Central memory CD8-positive, alpha-beta T cell (primary cell): ENCODE measurements around the gene VPS13C.

Source experiments
- ATAC-seq: fragments of 150-1000 bp; cut with Tn5 transposase; replicated peaks from 2 replicates; pipeline ENCODE4 v1.10.0; 2022; ENCODE audit warnings: mild to moderate bottlenecking, moderate FRiP score, moderate number of reproducible peaks; ENCODE audit not compliant: poor library complexity, severe bottlenecking; ENCODE audit errors: extremely low read depth
- DNase-seq, 2 donors: peaks; one replicate each; pipeline ENCODE4 v3.0.0; 2021; ENCODE audit warnings: low spot score in 2 of 2
- H3K27ac Mint-ChIP-seq: one replicate; pipeline ENCODE4 v1.8.0; 2022; ENCODE audit warnings: low read depth, mild to moderate bottlenecking, moderate library complexity, mixed read lengths
- H3K27me3 Mint-ChIP-seq: one replicate; pipeline ENCODE4 v1.8.0; 2022; ENCODE audit warnings: mixed read lengths
- H3K36me3 Mint-ChIP-seq: one replicate; pipeline ENCODE4 v1.8.0; 2022; ENCODE audit warnings: mild to moderate bottlenecking, moderate library complexity, mixed read lengths; ENCODE audit not compliant: insufficient read depth
- H3K4me1 Mint-ChIP-seq: one replicate; pipeline ENCODE4 v1.8.0; 2022; ENCODE audit warnings: mixed read lengths
- H3K4me3 Mint-ChIP-seq: one replicate; pipeline ENCODE4 v1.8.0; 2022; ENCODE audit warnings: mild to moderate bottlenecking, moderate library complexity, mixed read lengths
- H3K9me3 Mint-ChIP-seq: one replicate; pipeline ENCODE4 v1.8.0; 2022; ENCODE audit warnings: mixed read lengths

VPS13C gene

DNA sequence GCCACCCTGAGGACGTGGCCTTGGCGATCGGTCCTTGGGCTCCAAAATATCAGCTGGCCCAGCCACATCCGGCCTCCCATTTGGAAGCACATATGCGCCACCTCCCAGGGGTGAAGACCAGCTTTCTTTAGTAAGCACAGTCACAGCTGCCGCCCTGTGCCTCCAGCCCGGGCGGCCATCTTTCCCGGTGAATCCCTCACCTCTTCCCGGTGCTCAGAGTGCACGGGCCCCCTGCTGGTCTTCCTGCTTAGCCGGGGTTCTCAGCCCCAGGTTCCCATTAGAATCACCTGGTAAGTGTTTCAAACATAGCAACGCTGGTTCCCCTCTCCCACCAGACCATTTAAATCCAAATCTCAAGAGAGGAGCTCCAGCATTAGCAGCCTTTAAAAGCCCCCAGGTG, 232.2 kb downstream of the VPS13C start:
- Mint-ChIP-seq H3K27me3 (peaks cover 42% of the 10 kb centered on the region), H3K9me3 (no peaks in the 10 kb centered on the region), H3K27ac (no peak overlapping the region), H3K4me3 (no peak overlapping the region), H3K4me1 (no peaks in the 10 kb centered on the region), H3K36me3 (peaks cover 2% of the 10 kb centered on the region)
- no peak for DNase-seq
- no peak for ATAC-seq

DNA sequence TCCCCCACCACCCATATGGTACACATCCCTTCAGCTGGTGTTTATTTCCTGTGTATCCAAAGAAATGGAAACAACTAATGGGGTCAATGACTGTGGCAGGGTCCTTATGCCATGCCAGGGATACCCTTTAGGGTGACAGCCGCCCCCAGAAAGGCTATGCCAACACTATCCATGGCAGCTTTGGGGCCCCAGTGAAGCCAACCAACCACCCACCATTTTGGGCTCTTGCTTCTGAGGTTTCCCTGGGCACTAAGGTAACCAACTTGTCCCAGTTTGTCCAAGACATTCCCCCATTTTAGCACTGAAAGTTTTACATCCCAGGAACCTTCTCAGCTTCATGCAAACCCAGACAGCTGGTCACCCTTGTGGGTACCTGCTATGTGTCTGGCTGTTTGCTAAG, 233.1 kb downstream of the VPS13C start:
- no peak for DNase-seq
- Mint-ChIP-seq H3K27ac (no peak overlapping the region), H3K9me3 (no peaks in the 10 kb centered on the region), H3K27me3 (peaks cover 33% of the 10 kb centered on the region), H3K4me1 (no peaks in the 10 kb centered on the region), H3K36me3 (peaks cover 2% of the 10 kb centered on the region), H3K4me3 (no peak overlapping the region)
- ATAC-seq, result no peak

DNA sequence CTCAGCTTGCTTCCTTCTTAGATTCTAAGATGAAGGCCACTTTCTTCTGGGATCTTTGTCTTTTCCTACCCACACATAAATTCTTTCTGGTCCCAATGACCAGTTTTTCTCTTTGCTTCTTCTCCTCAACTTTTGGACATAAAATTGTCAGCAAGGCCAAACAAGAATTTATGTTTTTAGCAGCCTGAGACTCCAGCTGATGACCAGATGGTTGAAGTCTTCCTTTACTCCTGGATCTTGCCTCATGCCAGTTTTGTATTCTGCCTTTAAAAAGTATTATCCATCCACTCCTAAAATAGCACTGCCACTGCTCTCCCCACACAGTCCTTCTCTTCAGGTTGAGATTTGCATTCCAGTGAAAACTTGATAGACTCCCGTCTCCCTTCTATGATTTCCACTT, 236.0 kb downstream of the VPS13C start:
- Mint-ChIP-seq H3K27ac (no peak overlapping the region), H3K4me1 (no peaks in the 10 kb centered on the region), H3K4me3 (no peak overlapping the region), H3K9me3 (no peaks in the 10 kb centered on the region), H3K27me3 (peaks cover 44% of the 10 kb centered on the region), H3K36me3 (no peaks in the 10 kb centered on the region)
- ATAC-seq, result no peak
- no peak for DNase-seq

DNA sequence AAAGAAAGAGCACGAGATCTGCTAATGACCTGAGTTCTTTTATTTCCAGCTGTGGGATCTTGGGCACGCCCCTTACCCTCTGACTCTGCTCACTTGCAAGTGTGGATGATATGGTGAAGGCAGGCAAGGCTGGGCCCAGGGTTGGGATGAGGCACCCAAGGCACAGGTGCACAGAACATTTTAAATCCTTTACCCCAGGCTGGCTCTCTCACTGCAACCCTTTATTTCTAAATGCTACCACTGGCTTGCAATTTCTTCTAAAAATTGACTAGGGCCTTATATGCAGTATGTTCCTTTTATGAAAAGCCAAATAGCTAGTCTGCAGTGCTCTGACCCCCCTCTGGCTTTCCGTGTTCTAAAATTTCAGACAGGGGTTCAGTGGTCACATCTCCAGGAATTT, 237.7 kb downstream of the VPS13C start:
- no peaks in the 10 kb centered on the region for H3K4me1 Mint-ChIP-seq
- ATAC-seq, result no peak

DNA sequence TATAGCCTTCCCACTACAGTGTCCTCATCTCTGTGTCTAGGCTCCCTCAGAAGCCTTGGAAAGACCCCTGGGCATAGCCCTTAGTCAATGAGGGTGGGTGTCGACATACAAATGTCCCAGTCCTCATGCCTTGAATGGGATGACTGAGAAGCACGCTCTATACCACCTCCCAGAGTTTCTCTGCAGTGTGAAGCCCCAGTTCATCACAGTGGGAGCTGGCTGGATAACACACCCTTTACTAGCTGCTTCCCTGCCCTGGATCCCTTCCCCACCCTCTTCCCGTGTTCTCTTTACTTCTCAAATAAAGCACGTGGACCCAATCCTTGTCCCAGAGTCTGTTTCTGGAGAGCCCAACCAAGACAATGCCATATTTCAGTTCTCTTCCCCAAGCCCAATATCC, 239.3 kb downstream of the VPS13C start:
- no peak overlapping the region for H3K4me3 Mint-ChIP-seq
- no peaks in the 10 kb centered on the region for H3K4me1 Mint-ChIP-seq
- no peak for DNase-seq
- peaks cover 3% of the 10 kb centered on the region for H3K36me3 Mint-ChIP-seq
- H3K9me3 Mint-ChIP-seq, result no peaks in the 10 kb centered on the region
- H3K27ac Mint-ChIP-seq, result no peak overlapping the region
- ATAC-seq, result no peak
- peaks cover 48% of the 10 kb centered on the region for H3K27me3 Mint-ChIP-seq

More for the DNA sequence above, 237.7 kb downstream of the VPS13C start:
- Mint-ChIP-seq H3K27ac (no peak overlapping the region), H3K36me3 (peaks cover 1% of the 10 kb centered on the region), H3K4me3 (no peak overlapping the region), H3K27me3 (peaks cover 44% of the 10 kb centered on the region), H3K9me3 (no peaks in the 10 kb centered on the region)
- no peak for DNase-seq

GRCh38 chr15:61820212-61820611, 240.0 kb downstream of the VPS13C start:
- ATAC-seq, result no peak
- Mint-ChIP-seq H3K27me3 (peaks cover 48% of the 10 kb centered on the region), H3K9me3 (no peaks in the 10 kb centered on the region)

GRCh38 chr15:61819386-61819785, 240.9 kb downstream of the VPS13C start:
- Mint-ChIP-seq H3K27ac (no peak overlapping the region), H3K36me3 (peaks cover 3% of the 10 kb centered on the region), H3K4me3 (no peak overlapping the region), H3K4me1 (no peaks in the 10 kb centered on the region), H3K27me3 (peaks cover 48% of the 10 kb centered on the region), H3K9me3 (no peaks in the 10 kb centered on the region)
- no peak for ATAC-seq
- no peak for DNase-seq

More at GRCh38 chr15:61820212-61820611, 240.0 kb downstream of the VPS13C start:
- Mint-ChIP-seq H3K36me3 (peaks cover 3% of the 10 kb centered on the region), H3K4me1 (no peaks in the 10 kb centered on the region), H3K27ac (no peak overlapping the region), H3K4me3 (no peak overlapping the region)
- DNase-seq, result no peak

- peaks cover 3% of the 10 kb centered on the region for H3K36me3 Mint-ChIP-seq
- no peak overlapping the region for H3K4me3 Mint-ChIP-seq
- H3K27me3 Mint-ChIP-seq, result peaks cover 48% of the 10 kb centered on the region
- ATAC-seq (no peak), DNase-seq (no peak)
- H3K27ac Mint-ChIP-seq, result no peak overlapping the region
- no peaks in the 10 kb centered on the region for H3K4me1 Mint-ChIP-seq
- no peaks in the 10 kb centered on the region for H3K9me3 Mint-ChIP-seq
Observed at GRCh38 chr15:61818801-61819200, 241.4 kb downstream of the VPS13C start.

DNA sequence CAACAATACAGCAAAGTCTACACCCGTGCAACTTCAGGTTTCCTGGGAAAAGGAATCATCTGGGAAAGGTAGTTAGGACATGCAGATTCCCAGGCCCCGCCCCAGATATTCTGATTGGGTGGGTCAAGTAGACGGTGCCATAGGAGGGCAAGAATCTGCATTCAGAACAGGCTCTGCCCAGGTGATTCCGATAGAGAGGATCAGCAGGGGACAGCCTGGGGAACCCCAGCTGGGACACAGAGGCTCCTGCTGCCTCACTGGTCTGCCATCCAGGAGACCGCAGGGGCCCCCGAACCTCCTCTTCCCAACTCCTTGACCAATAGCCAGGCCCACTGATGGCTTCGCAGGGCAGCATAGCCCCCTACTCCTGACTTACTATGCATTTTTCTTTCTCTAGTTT, 243.4 kb downstream of the VPS13C start:
- Mint-ChIP-seq H3K36me3 (peaks cover 3% of the 10 kb centered on the region), H3K27me3 (peaks cover 62% of the 10 kb centered on the region), H3K4me1 (no peaks in the 10 kb centered on the region)

DNA sequence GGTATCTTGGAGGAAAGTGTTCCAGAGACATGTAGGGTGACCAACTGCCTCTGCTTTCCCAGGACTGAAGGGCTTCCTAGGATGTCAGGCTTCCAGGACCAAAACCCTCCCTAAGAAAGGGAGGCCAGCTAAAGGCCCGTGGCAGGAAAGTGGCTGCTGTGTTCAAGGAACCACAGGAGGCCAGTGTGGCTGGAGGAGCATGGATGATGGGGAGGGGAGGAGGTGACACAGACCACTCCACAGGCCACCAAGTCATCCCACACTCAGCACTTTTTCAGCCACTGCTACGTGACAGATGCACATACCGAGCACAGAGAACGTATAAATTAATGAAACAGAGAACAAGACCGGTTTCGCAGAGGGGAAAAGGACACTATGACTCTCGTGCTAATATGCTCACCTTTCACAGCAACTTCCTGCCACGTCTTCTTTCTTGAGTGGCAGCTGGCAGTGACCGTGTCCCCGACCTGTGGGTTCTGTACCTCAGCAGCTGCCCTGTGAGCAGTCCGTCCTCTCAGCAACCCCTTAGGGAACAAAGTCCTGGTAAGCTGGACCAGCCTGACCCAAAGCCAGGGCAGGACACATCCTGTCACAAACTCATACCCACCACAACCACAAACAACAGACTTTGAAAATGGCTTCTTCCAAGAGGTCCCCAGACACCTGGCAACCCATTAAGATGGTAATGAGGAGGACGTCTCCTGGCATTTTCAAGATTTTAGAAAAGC, 244.7 kb downstream of the VPS13C start:
- no peak for ATAC-seq
- Mint-ChIP-seq H3K4me1 (no peaks in the 10 kb centered on the region), H3K4me3 (no peak overlapping the region), H3K36me3 (peaks cover 3% of the 10 kb centered on the region), H3K27ac (no peak overlapping the region), H3K27me3 (peaks cover 54% of the 10 kb centered on the region), H3K9me3 (no peaks in the 10 kb centered on the region)
- no peak for DNase-seq

More for the DNA sequence above, 243.4 kb downstream of the VPS13C start:
- no peaks in the 10 kb centered on the region for H3K9me3 Mint-ChIP-seq
- no peak overlapping the region for H3K4me3 Mint-ChIP-seq
- no peak for ATAC-seq
- no peak overlapping the region for H3K27ac Mint-ChIP-seq
- DNase-seq, result no peak

DNA sequence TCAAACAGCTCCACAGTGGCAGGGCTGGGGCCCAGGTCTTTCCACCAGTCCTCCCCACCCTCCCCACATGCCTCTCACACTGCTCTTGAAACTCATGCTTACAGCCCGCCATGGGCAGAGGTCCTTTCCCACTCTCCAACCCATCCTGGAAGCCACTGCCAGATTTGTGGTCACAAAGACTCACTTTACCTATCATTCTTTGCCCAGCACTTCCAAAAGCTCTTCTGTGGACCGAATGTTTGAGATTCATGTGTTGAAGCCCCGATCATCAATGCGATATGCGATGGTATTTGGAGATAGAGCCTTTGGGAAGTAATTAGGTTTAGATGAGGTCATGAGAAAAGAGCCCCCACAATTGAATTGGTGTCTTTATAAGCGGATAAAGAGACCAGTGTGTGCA, 247.8 kb downstream of the VPS13C start:
- H3K27ac Mint-ChIP-seq, result no peak overlapping the region
- DNase-seq (no peak), ATAC-seq (no peak)
- peaks cover 69% of the 10 kb centered on the region for H3K27me3 Mint-ChIP-seq
- H3K9me3 Mint-ChIP-seq, result no peaks in the 10 kb centered on the region
- no peaks in the 10 kb centered on the region for H3K4me1 Mint-ChIP-seq
- H3K36me3 Mint-ChIP-seq, result peaks cover 2% of the 10 kb centered on the region
- no peak overlapping the region for H3K4me3 Mint-ChIP-seq

DNA sequence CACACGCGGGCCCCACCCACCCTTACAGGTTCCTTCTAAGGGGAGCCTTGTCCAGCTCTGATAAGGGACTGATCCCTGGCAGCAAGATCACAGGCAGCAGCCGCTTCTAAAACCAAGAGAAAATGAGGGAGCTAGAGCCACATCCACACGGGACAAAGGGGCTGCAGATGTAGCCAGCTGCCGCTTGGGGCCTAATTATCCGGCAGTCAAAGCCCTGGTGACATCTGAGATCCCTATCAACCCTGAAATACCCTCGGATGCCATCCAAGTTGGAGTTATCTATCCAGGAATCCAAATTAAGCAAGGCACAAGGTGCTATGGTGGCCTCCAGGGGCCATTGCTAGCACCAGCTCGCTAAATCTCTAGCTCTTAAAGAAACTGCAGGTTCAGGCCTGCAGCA, 248.3 kb downstream of the VPS13C start:
- Mint-ChIP-seq H3K27ac (no peak overlapping the region), H3K4me3 (no peak overlapping the region), H3K4me1 (no peaks in the 10 kb centered on the region), H3K9me3 (no peaks in the 10 kb centered on the region), H3K27me3 (peaks cover 69% of the 10 kb centered on the region), H3K36me3 (no peaks in the 10 kb centered on the region)
- ATAC-seq (no peak), DNase-seq (no peak)

DNA sequence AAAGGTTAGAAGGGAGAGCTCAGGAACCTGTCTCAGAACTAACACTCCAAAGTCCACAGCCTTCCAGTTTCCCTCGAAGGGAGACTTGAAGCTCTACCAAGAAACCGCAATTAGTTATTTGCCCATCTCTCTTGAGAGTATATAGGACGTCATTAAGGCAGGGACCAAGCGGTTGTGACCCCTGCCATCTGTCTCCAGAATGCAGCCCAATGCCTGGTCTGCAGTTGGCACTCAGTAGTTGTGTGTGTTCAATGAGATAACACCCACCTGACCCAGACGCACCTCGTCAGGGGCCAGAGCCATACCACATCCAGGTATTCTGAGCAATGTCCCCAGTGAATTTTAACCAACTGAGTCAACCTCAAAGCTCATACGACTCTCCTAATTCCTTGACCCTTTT, 251.0 kb downstream of the VPS13C start:
- H3K27ac Mint-ChIP-seq, result no peak overlapping the region
- H3K36me3 Mint-ChIP-seq, result no peaks in the 10 kb centered on the region
- H3K9me3 Mint-ChIP-seq, result no peaks in the 10 kb centered on the region
- ATAC-seq (no peak), DNase-seq (no peak)
- H3K4me1 Mint-ChIP-seq, result no peaks in the 10 kb centered on the region
- H3K27me3 Mint-ChIP-seq, result peaks cover 47% of the 10 kb centered on the region
- no peak overlapping the region for H3K4me3 Mint-ChIP-seq
